Gastrocnemius medialis (tissue), 4 donors: ENCODE data around the gene LRFN5. TPM values are rescaled to one million over a fixed set of nuclear protein-coding genes. Genes with fewer than 3 reads are reported as not detected.

Source experiments
- ATAC-seq, 2 donors: fragments of 150-250 bp; one replicate each; pipeline ENCODE4 v1.9.1; 2016
- DNase-seq, 2 donors: peaks; one replicate each; pipeline ENCODE4 v3.0.0-alpha.2; 2019
- H3K27ac ChIP-seq, 4 donors: fragments of 200-600 bp; sonication (generic); 1 replicate in 1 of 4; 2 replicates in 3 of 4; pipeline ENCODE4 v1.5.1; 2016 to 2018; ENCODE audit warnings: mild to moderate bottlenecking in 2 of 4, moderate library complexity in 1 of 4
- H3K27me3 ChIP-seq, 3 donors: fragments of 200-600 bp; sonication (generic) in 2 of 3; 1 replicate in 1 of 3; 2 replicates in 2 of 3; pipeline versions ENCODE4 v1.5.1 to v1.6.0; 2016 to 2019; ENCODE audit warnings: mild to moderate bottlenecking in 1 of 3, moderate library complexity in 1 of 3
- H3K36me3 ChIP-seq, 2 donors: fragments of 200-600 bp; sonication (generic) in 1 of 2; one replicate each; pipeline ENCODE4 v1.5.1; 2017 to 2018
- H3K4me1 ChIP-seq, 2 donors: fragments of 200-600 bp; sonication (generic) in 1 of 2; one replicate each; pipeline ENCODE4 v1.5.1; 2016 to 2017; ENCODE audit warnings: mild to moderate bottlenecking in 2 of 2
- H3K4me3 ChIP-seq, 4 donors: fragments of 200-600 bp; sonication (generic) in 3 of 4; 1 replicate in 1 of 4; 2 replicates in 3 of 4; pipeline ENCODE4 v1.5.1; 2016 to 2019; ENCODE audit warnings: mild to moderate bottlenecking in 2 of 4
- H3K9me3 ChIP-seq, 3 donors: fragments of 200-600 bp; sonication (generic) in 2 of 3; 1 replicate in 1 of 3; 2 replicates in 2 of 3; pipeline ENCODE4 v1.5.1; 2016 to 2019
- CTCF ChIP-seq, 5 experiments: fragments of 450-650 bp in 3 of 5; fragments of 200-600 bp in 2 of 5; sonication (generic) in 2 of 5; IDR thresholded peaks in 4 of 5; conservative IDR thresholded peaks in 1 of 5; 1 replicate in 4 of 5; 2 replicates in 1 of 5; pipeline ENCODE4 v1.5.1; 2016 to 2019; ENCODE audit warnings: antibody characterized with exemption in 5 of 5, mild to moderate bottlenecking in 3 of 5, moderate library complexity in 3 of 5
- POLR2A ChIP-seq, 2 donors: fragments of 450-650 bp; IDR thresholded peaks; one replicate each; pipeline ENCODE4 v1.6.1; 2017; ENCODE audit warnings: antibody characterized with exemption in 2 of 2, mild to moderate bottlenecking in 2 of 2, moderate library complexity in 2 of 2
- in situ Hi-C, 4 donors: fragments of 200-750 bp; cut with MboI; loops; one replicate each; pipeline versions ENCODE4 v1.15.0 to v1.8.0; 2017; ENCODE audit warnings: low sequenced_read_pairs in 4 of 4
- intact Hi-C: fragments of 100-400 bp; cut with DNase I; formaldehyde crosslinking; loops from one replicate; pipeline ENCODE4 v1.15.1; 2023; ENCODE audit warnings: low total_unique reads
- total RNA-seq, 4 donors: library from RNA; depleted of rRNA; stranded (reverse); fragments of >200 nt; gene quantifications; one replicate each; pipeline versions ENCODE4 v1.1.0 to v1.2.3, GENCODE V29; 2016

Gene LRFN5
- total RNA-seq, 4 donors from 2014 or later = 0.22 to 0.51 (median 0.33) TPM; not detected in 1

GRCh38 chr14:41913398-41913797, 306.7 kb downstream of the LRFN5 start:
- H3K4me1 ChIP-seq = no peaks in the 10 kb centered on the region
- intact Hi-C loops (no loop called here), in situ Hi-C loops (no loop called here)
- no peaks in the 10 kb centered on the region for H3K9me3 ChIP-seq
- no peak for TF ChIP-seq CTCF (IDR thresholded peaks at IDR 0.05 in 4 of 5, conservative IDR thresholded peaks at IDR 0.05 in 1 of 5)
- no peak for TF ChIP-seq POLR2A (IDR thresholded peaks at IDR 0.05)
- no peak overlapping the region for H3K27ac ChIP-seq
- ATAC-seq (no peak), DNase-seq (no peak)
- no peaks in the 10 kb centered on the region for H3K36me3 ChIP-seq
- no peaks in the 10 kb centered on the region for H3K27me3 ChIP-seq
- no peak overlapping the region for H3K4me3 ChIP-seq

GRCh38 chr14:41915732-41916131, 309.1 kb downstream of the LRFN5 start:
- in situ Hi-C loops (no loop called here), intact Hi-C loops (no loop called here)
- ATAC-seq = no peak
- H3K27me3 ChIP-seq = no peaks in the 10 kb centered on the region
- DNase-seq = no peak
- H3K36me3 ChIP-seq = no peaks in the 10 kb centered on the region
- H3K27ac ChIP-seq = no peak overlapping the region
- no peaks in the 10 kb centered on the region for H3K4me1 ChIP-seq
- no peak overlapping the region for H3K4me3 ChIP-seq
- H3K9me3 ChIP-seq = no peaks in the 10 kb centered on the region
- TF ChIP-seq CTCF (IDR thresholded peaks at IDR 0.05 in 4 of 5, conservative IDR thresholded peaks at IDR 0.05 in 1 of 5) (no peak), POLR2A (IDR thresholded peaks at IDR 0.05) (no peak)

- ATAC-seq (no peak), DNase-seq (no peak)
- Histone ChIP-seq H3K36me3 (no peaks in the 10 kb centered on the region), H3K27ac (no peak overlapping the region), H3K27me3 (no peaks in the 10 kb centered on the region), H3K4me1 (no peaks in the 10 kb centered on the region), H3K9me3 (no peaks in the 10 kb centered on the region), H3K4me3 (no peak overlapping the region)
- intact Hi-C loops (no loop called here), in situ Hi-C loops (no loop called here)
- no peak for TF ChIP-seq CTCF (IDR thresholded peaks at IDR 0.05 in 4 of 5, conservative IDR thresholded peaks at IDR 0.05 in 1 of 5)
- no peak for TF ChIP-seq POLR2A (IDR thresholded peaks at IDR 0.05)
Measured at GRCh38 chr14:41916313-41916712, 309.6 kb downstream of the LRFN5 start.

GRCh38 chr14:41925409-41925808, 318.7 kb downstream of the LRFN5 start:
- no peak for DNase-seq
- intact Hi-C loops (no loop called here), in situ Hi-C loops (no loop called here)
- Histone ChIP-seq H3K4me1 (no peaks in the 10 kb centered on the region), H3K27me3 (no peaks in the 10 kb centered on the region), H3K27ac (no peak overlapping the region), H3K9me3 (no peaks in the 10 kb centered on the region), H3K36me3 (no peaks in the 10 kb centered on the region), H3K4me3 (no peak overlapping the region)
- TF ChIP-seq POLR2A (IDR thresholded peaks at IDR 0.05) (no peak), CTCF (IDR thresholded peaks at IDR 0.05 in 4 of 5, conservative IDR thresholded peaks at IDR 0.05 in 1 of 5) (no peak)
- ATAC-seq = no peak

GRCh38 chr14:41950428-41951151, 343.9 kb downstream of the LRFN5 start:
- intact Hi-C loops (no loop called here), in situ Hi-C loops (no loop called here)
- no peak for DNase-seq
- Histone ChIP-seq H3K36me3 (no peaks in the 10 kb centered on the region), H3K27me3 (no peaks in the 10 kb centered on the region), H3K4me3 (no peak overlapping the region), H3K4me1 (no peaks in the 10 kb centered on the region), H3K9me3 (no peaks in the 10 kb centered on the region), H3K27ac (no peak overlapping the region)
- TF ChIP-seq POLR2A (IDR thresholded peaks at IDR 0.05) = no peak
- no peak for TF ChIP-seq CTCF (IDR thresholded peaks at IDR 0.05 in 4 of 5, conservative IDR thresholded peaks at IDR 0.05 in 1 of 5)
- ATAC-seq = no peak
